GM04504 (cell line): ENCODE data around the gene PCSK6.
"Not testable (repeated sequence)": the region's sequence is repeated elsewhere in the genome, so short reads cannot be mapped to it uniquely, and the experiment has no call there.

Experiments used
- DNase-seq: peaks from one replicate; pipeline ENCODE4 v3.0.0-alpha.2; 2012; ENCODE audit warnings: low read depth

Gene PCSK6

DNA sequence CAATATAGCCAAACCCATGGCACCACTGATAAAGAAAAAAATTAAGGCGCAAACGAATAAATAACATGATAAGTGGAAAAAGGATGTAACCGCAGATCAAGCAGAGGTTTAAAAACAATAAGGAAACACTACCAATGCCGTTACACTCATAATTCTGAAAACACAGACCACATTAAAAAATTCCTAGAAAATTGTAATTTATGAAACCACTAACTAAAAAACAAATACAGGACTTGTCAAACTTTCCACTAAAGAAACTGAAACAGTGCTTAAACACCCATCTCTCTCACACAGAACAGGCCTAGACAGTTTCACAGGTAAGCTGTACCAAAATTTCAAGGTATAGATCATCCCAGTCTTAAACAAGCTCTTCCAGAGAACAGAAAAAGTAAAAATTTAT, 28.4 kb downstream of the PCSK6 start:
- no peak for DNase-seq

DNA sequence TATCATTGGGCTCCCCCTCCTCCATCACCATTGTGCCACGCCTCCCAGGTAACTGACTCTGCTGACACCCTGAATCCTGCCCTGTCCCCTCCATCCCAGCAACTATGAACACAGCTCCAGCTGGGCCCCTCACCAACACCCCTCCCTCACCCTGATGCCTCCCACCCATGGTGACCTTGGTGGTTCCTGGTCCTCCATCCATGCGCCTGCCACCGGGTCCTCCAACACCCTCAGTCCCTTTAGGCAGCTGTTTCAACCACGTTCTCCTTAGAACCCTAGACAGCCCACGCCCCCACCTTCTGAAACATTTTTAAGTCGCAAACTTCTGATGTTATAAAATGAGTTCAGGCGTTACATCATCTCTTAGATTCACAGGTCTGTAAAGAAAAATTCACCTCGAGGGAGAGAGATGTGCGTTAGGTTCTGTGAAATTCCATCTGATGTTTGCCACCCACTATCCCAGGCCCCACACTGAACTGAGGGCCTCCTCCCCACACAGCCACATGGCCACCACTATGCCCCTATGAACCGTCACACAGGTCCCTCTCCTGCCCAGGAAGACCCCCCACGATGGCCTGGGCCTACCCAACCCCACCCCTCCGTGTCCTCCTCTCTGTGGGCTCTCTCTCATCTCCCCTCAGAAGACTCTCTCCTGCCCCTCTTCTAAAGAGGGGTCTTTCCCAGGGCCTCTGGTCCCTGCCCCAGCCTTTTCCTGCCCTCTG, 29.8 kb downstream of the PCSK6 start:
- DNase-seq: no peak

DNA sequence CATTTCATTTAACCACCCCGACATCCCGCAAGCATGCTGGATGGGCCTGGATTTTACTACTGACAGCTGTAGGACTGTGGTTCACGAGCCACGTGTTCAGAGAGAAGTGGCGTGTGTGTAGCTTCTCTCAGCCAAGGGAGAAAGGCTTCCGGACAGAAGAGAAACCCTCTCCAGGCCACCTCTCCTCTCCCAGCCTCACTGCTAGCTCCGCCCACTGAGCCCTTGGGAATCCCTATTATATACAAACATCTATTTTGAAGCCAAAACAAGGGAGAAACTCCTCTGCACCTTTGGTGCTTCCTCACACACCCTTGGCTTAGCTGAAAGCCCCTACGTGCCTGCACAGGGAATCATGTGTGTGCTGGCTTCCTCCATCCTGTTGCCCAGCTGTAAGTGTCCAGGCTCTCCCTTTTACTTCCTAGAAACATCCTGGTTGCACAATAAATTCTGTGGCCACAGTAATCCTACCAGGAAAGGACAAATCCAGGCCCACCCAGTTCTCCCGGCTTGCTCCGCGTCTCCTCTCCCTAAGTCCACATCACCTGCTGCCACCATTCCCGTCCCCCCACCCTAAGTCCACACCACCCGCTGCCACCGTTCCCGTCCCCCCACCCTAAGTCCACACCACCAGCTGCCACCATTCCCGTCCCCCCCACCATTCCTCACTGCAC, 30.5 kb downstream of the PCSK6 start:
- DNase-seq: no peak

DNA sequence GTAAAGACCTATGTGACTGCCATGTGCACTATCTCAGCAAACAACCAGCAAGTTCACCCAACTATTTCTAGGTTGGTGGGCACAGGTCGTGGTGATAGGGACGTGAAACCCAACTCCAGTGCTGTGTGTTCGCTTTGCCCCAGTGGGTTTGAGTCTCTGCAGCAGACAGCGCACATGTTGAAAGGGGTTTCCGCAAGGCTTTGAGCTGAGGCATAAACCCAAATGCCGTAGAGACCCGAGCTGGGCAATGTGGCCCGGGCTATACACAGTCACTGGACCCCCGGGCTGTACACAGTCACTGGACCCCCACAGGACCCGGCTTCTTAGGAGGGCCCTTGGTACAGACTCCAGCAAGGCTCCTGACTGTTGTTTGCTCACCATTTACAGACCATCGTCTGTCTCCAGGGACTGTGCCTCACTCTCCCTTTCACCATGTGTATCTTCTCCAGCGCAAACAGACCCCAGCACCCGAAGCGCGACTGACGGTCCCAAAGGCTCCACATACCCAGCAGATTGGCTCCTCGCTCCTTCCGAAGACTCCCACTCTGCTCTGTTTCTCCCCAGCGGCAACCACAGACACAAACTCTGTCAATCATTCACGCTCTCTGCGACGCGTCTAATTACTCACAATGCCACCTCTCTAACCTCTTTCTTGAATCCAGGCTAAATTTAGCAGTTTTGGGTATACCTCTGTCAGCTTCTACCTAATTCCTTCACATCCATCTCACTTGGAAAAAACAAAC, 31.2 kb downstream of the PCSK6 start:
- DNase-seq: no peak

DNA sequence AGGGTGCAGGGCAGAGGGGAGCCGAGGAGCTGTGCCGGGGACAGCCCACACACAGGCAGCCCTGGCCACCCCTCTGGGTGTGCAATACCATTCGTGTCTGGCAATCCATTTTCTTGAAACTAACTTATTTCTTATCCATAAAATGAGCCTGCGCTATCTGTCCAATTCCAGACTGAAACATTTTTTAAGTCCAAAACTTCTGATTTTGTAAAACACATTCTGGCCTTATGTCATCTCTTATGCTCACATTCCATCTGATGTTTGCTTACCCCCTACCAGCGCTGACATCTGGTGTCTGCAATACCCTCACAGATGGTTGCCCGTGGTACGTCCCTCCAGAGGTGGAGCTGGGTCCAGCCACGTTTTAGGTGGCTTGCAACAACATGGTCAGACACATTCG, 31.8 kb downstream of the PCSK6 start:
- DNase-seq: no peak

DNA sequence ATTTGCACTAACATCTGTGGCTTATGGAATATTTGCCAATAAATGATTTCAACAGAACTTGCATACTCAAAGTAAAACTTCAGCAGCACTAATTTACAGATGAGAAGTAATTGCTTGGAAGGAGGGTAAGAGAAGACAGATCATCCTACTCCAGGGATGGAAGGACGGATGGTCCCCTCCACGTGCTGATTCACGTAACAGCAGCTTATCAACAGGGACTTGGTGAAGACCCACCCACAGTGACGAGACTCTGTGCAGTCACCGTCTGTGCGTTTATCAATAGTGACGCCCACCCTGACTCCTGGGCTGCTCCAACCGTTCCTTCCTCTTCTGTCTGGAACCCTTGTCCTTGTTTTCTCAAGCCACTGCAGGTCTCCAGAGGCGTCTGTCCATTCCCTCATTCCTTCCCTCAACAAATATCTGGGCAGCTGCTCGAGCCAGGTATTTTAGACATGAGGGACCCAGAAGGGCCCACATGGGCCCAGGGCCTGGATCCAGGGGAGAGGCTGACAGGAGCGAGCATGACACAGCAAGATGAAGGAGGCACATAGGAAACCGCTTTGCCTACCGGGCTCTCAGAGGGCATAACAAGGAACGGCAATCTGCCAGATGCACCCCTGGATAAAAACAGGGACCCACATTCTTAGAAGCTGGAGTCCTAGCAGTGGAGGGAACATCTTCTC, 33.3 kb downstream of the PCSK6 start:
- DNase-seq: no peak

DNA sequence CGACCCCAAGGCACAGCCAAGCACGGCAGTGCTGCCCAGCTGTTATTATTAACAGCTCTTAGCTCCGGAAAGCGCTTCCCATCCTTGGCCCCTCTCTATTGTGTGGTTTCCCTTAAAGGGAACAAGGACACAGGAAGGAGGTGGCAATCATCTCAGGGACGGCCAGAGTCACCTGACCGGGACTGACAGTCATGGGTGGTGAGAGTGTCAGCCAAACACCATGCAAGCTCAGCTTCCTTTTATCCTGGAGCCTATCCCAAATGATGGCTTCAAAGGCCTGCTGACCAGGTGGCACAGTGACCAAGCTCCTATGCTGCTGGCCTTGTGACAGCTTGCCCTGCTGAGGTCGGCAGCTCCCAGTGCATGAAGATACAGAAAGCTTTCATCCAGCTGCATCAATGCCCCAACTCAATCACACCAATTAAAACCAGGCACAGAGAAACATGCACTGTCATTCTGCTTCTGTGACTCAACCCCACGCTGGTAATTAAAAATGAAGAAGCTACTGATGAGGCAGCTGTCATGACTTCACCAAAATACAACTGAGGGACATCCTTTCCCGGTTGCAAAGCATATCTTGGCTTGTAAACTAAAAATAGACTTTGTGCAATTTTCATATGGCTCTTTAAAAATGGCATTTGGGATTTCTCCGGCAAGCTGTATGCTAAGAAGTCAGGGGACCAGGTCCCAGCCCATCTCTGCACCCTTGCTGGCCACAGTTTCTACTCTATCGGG, 34.0 kb downstream of the PCSK6 start:
- DNase-seq: peak; percentile 67

DNA sequence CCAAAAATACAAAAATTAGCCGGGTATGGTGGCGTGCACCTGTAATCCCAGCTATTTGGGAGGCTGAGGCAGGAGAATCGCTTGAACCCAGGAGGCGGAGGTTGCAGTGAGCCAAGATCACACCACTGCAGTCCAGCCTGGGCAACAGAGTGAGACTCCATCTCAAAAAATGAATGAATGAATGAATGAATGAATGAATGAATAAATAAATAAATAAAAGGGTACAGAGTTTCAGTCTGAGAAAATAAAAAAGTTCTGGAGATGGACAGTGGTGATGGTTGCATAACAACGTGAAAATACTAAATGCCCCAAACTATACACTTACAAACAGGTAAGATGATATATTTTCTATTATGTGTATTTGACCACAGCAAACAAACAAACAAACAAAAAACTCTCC, 34.7 kb downstream of the PCSK6 start:
- DNase-seq: not testable (repeated sequence)

DNA sequence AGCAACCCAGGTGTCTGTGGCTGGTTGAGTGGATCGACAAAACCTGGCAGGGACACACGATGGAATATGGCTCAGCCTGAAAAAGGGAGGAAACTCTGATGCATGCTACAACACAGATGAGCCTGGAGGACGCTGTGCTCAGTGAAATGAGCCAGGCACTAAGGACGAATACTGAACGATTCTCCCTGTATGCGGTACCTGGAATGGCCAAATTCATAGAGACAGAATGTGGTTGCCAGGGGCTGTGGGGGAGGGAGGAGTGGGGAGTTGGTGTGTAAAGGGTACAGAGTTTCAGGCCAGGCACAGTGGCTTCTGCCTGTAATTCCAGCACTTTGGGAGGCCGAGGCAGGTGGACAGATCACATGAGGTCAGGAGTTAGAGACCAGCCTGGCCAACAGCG, 35.1 kb downstream of the PCSK6 start:
- DNase-seq: no peak

DNA sequence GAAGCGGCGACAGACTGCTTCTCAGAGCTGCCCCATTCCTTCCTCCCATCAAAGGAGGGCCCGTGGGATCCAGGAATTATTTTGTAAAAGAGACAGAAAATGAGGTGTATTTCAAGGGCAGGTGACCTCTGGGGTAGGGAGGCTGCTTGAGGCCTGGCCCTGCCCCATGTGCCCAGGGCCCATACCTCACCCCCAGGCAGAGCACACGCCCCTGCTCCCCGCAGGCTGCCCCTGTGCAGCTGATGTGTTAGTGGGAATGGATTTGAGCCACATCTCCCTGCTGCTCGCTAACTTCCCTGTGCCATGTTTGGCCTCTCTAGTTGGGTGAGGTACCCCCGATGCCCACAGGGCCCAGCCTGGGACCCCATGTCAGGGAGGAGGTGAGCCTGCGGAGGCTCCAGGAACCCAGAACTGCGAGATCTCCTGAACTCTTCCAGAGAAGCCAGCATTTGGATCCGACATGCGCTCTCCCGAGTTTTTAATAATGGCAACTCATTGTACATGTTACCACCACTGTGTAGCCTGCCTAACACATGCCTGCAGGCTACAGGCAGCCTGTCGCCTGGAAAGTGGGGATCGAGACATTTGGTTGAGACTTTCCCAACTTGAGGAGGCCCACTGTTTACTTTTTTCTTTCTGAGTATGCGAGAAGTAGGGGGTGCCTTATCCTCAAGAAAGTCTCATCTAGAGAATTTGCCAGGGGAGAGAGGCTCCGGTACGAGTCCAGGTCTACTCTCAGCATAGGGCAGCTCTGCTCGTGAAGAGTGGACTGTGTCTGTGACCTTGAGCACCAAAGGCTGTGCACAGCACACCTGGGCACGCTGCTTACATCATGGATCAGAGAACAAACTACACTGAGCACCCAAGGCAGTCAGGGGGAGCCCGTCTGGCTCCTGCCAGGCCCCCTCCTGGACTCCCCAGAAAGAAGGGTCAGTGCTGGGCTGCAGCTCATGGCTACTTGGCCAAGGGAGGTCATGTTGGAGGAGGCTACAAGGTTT, 36.1 kb downstream of the PCSK6 start:
- DNase-seq: no peak

DNA sequence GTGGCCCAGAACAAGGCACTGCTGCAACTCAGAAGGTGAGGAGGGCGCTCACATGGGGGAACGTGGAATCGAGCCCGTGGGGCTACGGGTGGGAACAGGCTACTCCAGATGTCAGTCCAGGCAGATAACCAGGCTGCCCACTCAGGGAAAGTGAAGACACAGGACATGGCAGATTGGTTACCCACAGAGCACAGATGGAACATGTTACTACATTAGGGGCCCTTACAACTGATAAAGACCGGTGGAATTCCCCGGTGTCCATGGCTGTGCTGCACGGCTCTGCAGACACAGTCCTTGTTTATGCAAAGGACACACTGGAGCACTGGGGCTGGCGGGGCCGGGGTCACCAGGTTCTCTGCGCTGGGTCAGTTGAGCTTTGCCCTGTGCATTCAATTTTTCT, 36.9 kb downstream of the PCSK6 start:
- no peak for DNase-seq

DNA sequence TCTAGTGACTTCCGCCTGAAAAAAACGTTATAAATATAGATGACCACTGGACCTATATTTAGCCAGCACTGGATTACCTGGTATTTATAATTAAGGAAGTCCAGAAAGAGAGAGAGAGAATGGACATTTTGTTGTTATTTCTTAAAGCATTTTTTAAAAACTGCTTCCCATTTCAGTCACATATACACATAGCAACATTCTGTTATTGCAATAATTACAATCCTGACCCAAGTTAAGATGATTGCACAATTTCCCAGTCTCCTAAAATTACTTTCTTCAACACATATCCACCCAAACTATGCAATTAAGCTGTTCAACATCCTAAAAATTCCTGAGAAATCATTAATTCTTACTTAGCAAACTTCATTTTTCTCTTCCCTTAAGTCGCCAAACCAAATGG, 37.7 kb downstream of the PCSK6 start:
- DNase-seq: no peak

DNA sequence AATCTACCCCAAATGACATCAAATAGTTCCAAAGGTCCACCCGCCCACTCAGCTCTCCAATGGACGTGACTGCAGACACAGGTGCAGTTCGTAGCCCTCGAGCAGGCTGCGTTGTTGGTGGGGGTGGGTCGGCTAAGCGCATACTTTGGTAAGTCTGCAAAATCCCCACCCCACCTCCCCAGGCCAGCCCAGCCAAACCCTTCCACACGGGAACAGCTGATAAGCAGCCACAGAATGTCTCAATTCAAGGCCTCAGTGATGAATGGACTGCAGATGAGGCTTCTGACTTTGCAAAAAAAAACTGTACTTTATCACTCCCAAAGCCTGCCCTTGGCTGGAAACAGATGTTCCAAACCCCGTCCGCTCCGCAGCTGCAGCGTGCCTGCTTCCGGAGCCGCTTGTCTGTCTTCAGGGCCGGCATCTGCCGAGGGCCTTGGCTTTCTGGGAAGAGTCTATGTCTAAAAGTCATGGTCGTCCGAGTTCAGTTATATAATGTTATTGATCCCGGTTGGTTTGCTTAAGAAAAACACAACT, 38.2 kb downstream of the PCSK6 start:
- no peak for DNase-seq

DNA sequence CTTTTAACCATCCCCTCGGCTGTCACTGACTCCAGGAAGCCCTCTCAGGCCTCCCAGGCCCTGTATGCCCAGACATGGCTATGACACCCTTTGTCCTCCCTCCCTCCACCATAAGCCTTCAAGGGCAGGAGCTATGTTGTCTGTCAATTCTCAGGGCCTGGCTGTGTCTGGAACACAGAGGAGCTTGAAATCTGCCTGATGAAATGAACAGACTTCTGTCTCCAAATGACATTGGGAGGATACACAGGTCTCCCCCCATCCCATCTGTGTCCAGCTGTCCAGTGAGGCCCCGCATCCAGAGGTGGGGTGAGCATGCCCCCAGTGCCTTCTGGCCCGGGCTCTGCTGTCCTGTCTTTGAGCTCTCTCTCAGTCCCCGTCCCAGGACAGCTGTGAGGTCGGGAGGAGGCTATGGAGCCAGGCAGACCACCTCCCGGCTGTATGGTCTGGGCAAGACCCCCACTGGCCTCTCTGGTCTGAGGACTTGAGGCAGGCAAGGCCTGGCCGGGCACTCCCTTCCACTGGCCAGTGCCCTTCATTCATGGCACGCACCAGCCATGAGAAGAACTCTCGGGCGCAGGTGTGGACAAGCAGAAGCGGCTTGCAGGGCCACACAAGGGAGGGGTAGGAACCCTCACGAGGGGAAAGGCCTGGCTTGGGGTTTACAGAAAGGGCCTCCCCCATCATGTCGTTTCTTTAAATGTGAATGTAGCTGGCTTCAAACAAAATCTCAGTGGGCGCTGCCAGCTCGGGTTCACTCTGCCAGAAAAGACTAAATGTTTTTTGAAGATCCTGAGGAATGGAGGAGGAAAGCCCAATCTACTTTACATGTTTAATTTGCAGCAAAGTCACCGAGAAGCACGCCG, 38.9 kb downstream of the PCSK6 start:
- DNase-seq: no peak

DNA sequence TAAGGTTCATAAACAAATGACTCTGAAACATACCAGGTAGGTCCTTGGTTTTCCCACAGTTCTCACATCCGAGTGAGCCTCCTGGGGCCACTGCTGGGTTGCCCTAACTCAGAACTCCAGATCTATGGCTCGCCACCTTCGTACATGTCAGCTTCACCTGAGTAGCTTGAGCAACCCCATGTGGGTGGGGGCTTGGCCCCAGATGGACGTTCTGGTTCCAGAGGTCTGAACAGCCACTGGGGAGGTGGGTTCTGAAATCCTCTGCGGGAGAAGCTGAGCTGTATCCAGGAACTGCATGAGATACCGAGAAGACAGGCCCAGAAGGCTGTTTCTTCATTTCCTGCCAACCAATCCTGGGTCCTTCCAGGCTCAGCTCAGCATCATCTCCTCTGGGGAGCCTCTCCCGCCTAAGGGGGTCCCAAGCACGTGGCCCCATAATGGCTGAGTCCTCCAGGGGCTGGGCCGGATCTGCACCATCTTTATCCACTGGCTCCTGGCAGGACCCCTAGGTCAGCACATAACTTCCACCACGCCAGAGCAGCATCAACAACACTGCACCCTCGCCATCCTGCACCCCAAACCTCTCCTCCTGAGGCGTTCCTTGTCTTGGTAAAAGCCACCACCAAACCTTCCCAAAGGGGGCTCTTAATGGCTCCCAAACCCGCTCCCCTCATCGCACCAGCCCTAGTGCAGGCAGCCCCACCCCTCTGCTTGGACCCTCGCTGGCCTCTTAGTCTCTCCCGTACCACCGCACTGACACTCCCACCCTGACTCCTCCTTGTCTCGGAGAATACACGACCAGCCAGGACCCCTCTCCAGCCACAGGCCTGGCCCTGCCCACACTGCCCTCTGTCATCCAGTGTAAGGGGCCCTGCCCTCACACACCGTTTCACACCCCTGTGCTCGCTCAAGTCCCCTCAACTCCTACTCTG, 39.8 kb downstream of the PCSK6 start:
- no peak for DNase-seq

DNA sequence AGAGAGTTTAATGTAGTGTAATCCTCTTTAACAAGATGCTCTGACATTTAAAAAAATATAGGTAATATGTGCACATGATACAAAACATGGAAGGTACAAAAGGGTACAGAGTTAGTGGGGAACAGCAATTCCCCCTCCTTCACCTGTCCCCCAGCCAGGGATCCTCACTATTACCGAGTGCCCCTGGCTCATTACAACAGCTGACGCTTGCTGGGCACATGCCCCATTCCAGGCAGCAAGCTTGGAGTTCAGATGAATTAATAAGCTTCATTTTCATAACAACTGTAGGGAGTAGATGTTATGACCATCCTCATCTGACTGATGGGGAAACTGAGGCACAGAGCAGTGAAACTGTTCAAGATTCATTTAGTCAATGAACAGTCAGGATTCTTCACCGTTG, 41.2 kb downstream of the PCSK6 start:
- DNase-seq: no peak

DNA sequence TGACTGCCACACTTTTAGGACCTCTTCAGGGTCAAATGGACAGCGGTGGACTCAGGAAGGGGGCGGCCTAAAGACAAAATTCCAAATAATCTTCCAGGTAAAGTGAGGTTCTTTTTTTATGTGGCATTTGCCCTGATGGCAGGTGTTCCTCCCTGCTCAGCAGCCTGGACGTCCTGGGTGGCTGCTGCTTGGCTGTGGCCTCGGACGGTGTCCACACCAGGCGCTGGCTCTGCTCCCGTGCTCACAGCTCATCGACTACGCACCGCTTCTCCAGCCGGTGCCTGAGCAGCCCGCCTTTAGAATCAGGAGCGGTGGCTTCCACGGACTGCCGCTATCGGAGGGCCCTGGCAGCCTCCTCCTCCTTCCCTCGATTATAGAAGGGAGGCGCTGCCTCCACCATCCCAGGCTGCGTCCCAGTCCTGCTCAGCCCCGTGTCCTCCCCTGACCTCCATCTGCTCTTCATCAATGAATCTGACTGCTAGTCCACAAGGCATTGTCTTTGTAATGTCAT, 41.9 kb downstream of the PCSK6 start:
- DNase-seq: no peak

DNA sequence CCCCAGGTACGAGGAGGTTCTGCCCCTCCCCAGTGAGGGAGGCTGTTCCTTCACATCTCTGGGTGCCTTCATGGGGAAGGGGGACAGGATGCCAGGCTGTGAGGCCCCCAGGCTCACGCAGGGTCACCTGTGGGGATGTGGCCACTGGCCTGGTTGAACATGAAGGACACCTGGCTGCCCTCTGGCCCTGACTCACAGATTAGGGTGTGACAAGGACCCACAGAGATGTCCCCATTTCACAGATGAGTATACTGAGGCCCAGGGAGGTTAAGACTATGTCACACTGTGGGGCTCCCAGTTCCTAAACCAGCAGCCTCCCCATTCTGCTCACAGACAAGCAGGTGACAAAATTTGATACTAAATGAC, 42.4 kb downstream of the PCSK6 start:
- DNase-seq: no peak
